AG20443 (cell line): Measurements from ENCODE around the gene ZXDC.

Experiments
- DNase-seq: peaks from one replicate; pipeline ENCODE4 v3.0.0; 2012; ENCODE audit warnings: low spot score, mixed read lengths

The ZXDC gene

GRCh38 chr3:126473292-126474168 is 2.2 kb downstream of the ZXDC start:
- DNase-seq = no peak

GRCh38 chr3:126472277-126473006 is 3.2 kb downstream of the ZXDC start:
- peak; percentile 86 for DNase-seq

GRCh38 chr3:126469479-126469878 is 6.2 kb downstream of the ZXDC start:
- DNase-seq = no peak

GRCh38 chr3:126468028-126468891 is 7.4 kb downstream of the ZXDC start:
- peak; percentile 59 for DNase-seq

- no peak for DNase-seq
Measured at GRCh38 chr3:126467611-126467955, 8.1 kb downstream of the ZXDC start.

GRCh38 chr3:126466886-126467610 is 8.6 kb downstream of the ZXDC start:
- no peak for DNase-seq

- DNase-seq = no peak
Measured at GRCh38 chr3:126465928-126466544, 9.7 kb downstream of the ZXDC start.

- no peak for DNase-seq
Measured at GRCh38 chr3:126464997-126465396, 10.7 kb downstream of the ZXDC start.

GRCh38 chr3:126464494-126464893 is 11.2 kb downstream of the ZXDC start:
- DNase-seq = no peak

- no peak for DNase-seq
Measured at GRCh38 chr3:126464093-126464492, 11.6 kb downstream of the ZXDC start.

- no peak for DNase-seq
Measured at GRCh38 chr3:126463521-126463920, 12.2 kb downstream of the ZXDC start.

- DNase-seq = no peak
Measured at GRCh38 chr3:126461450-126462070, 14.1 kb downstream of the ZXDC start.

GRCh38 chr3:126460381-126460780 is 15.3 kb downstream of the ZXDC start:
- no peak for DNase-seq

- DNase-seq = no peak
Measured at GRCh38 chr3:126459763-126460127, 15.9 kb downstream of the ZXDC start.

GRCh38 chr3:126459111-126459762 is 16.5 kb downstream of the ZXDC start:
- no peak for DNase-seq

GRCh38 chr3:126456766-126457388 is 18.8 kb downstream of the ZXDC start:
- DNase-seq = no peak

GRCh38 chr3:126456211-126456610 is 19.5 kb downstream of the ZXDC start:
- no peak for DNase-seq

- DNase-seq = no peak
Measured at GRCh38 chr3:126454437-126455198, 21.1 kb downstream of the ZXDC start.

- no peak for DNase-seq
Measured at GRCh38 chr3:126454025-126454424, 21.7 kb downstream of the ZXDC start.
